Glutamatergic neuron (in vitro differentiated cells): ENCODE measurements around the gene PAQR5. TPM values are rescaled to one million over a fixed set of nuclear protein-coding genes. Genes with fewer than 3 reads are reported as not detected.

Experiments
- DNase-seq: peaks from one replicate; pipeline ENCODE4 v3.0.0; 2022
- H3K27ac Mint-ChIP-seq: one replicate; pipeline ENCODE4 v1.8.0; 2020; ENCODE audit warnings: mild to moderate bottlenecking, mixed read lengths, inconsistent platforms; ENCODE audit not compliant: unreplicated experiment
- H3K27me3 Mint-ChIP-seq: one replicate; pipeline ENCODE4 v1.8.0; 2020; ENCODE audit warnings: mild to moderate bottlenecking, moderate library complexity, mixed read lengths, inconsistent platforms; ENCODE audit not compliant: unreplicated experiment
- H3K36me3 Mint-ChIP-seq: one replicate; pipeline ENCODE4 v1.8.0; 2020; ENCODE audit warnings: mild to moderate bottlenecking, mixed read lengths, inconsistent platforms; ENCODE audit not compliant: unreplicated experiment
- H3K4me1 Mint-ChIP-seq: one replicate; pipeline ENCODE4 v1.8.0; 2020; ENCODE audit warnings: mild to moderate bottlenecking, low read depth, mixed read lengths, inconsistent platforms; ENCODE audit not compliant: unreplicated experiment
- H3K4me3 Mint-ChIP-seq: one replicate; pipeline ENCODE4 v1.8.0; 2020; ENCODE audit warnings: mild to moderate bottlenecking, mixed read lengths, inconsistent platforms; ENCODE audit not compliant: unreplicated experiment
- H3K9me3 Mint-ChIP-seq: one replicate; pipeline ENCODE4 v1.8.0; 2020; ENCODE audit warnings: mild to moderate bottlenecking, moderate library complexity, mixed read lengths, inconsistent platforms; ENCODE audit not compliant: unreplicated experiment
- CTCF ChIP-seq: fragments of 200-600 bp; sonication (generic); IDR thresholded peaks from one replicate; pipeline ENCODE4 v1.5.0; 2021; ENCODE audit not compliant: partially characterized antibody, unreplicated experiment
- total RNA-seq: library from RNA; stranded (reverse); fragmentation: NEBNext Ultra II Directional; extraction: Animal tissue kit (Norgen Biotek cat#: 25700); gene quantifications from one replicate; pipeline ENCODE4 v1.2.1, GENCODE V29; 2021; ENCODE audit not compliant: unreplicated experiment

The PAQR5 gene
- total RNA-seq, 1 donor from 2014 or later, result not detected

GRCh38 chr15:69414701-69415167 is 116.0 kb downstream of the PAQR5 start:
- no peaks in the 10 kb centered on the region for H3K27me3 Mint-ChIP-seq
- H3K36me3 Mint-ChIP-seq, result no peaks in the 10 kb centered on the region
- H3K9me3 Mint-ChIP-seq, result no peaks in the 10 kb centered on the region
- H3K27ac Mint-ChIP-seq, result no peak overlapping the region
- peak overlapping the region; percentile 86 for H3K4me3 Mint-ChIP-seq
- no peaks in the 10 kb centered on the region for H3K4me1 Mint-ChIP-seq
- TF ChIP-seq CTCF, result no peak
- DNase-seq, result peak; percentile 44

GRCh38 chr15:69415381-69415780 is 116.7 kb downstream of the PAQR5 start:
- no peaks in the 10 kb centered on the region for H3K27me3 Mint-ChIP-seq
- no peak for TF ChIP-seq CTCF
- no peaks in the 10 kb centered on the region for H3K9me3 Mint-ChIP-seq
- H3K4me3 Mint-ChIP-seq, result peak overlapping the region; percentile 62
- no peak overlapping the region for H3K27ac Mint-ChIP-seq
- DNase-seq, result no peak
- no peaks in the 10 kb centered on the region for H3K4me1 Mint-ChIP-seq
- no peaks in the 10 kb centered on the region for H3K36me3 Mint-ChIP-seq

- no peak for TF ChIP-seq CTCF
- Mint-ChIP-seq H3K27ac (no peak overlapping the region), H3K4me1 (no peaks in the 10 kb centered on the region), H3K4me3 (no peak overlapping the region), H3K27me3 (no peaks in the 10 kb centered on the region), H3K9me3 (no peaks in the 10 kb centered on the region), H3K36me3 (no peaks in the 10 kb centered on the region)
- no peak for DNase-seq
These were observed 118.9 kb downstream of the PAQR5 start for GRCh38 chr15:69417581-69417980.

- H3K4me1 Mint-ChIP-seq, result no peaks in the 10 kb centered on the region
- H3K36me3 Mint-ChIP-seq, result no peaks in the 10 kb centered on the region
- H3K27me3 Mint-ChIP-seq, result no peaks in the 10 kb centered on the region
- H3K27ac Mint-ChIP-seq, result no peak overlapping the region
- no peak overlapping the region for H3K4me3 Mint-ChIP-seq
- DNase-seq, result no peak
- no peaks in the 10 kb centered on the region for H3K9me3 Mint-ChIP-seq
- no peak for TF ChIP-seq CTCF
These were observed 122.8 kb downstream of the PAQR5 start for GRCh38 chr15:69421498-69421897.

GRCh38 chr15:69422336-69422895 is 123.7 kb downstream of the PAQR5 start:
- H3K9me3 Mint-ChIP-seq, result no peaks in the 10 kb centered on the region
- H3K27ac Mint-ChIP-seq, result no peak overlapping the region
- TF ChIP-seq CTCF, result no peak
- H3K4me3 Mint-ChIP-seq, result no peak overlapping the region
- H3K27me3 Mint-ChIP-seq, result no peaks in the 10 kb centered on the region
- no peak for DNase-seq
- H3K36me3 Mint-ChIP-seq, result no peaks in the 10 kb centered on the region
- H3K4me1 Mint-ChIP-seq, result no peaks in the 10 kb centered on the region
